ENCODE data around the gene GNPTG.

Gene GNPTG

GRCh38 chr16:1347286-1347855 lies 4.4 kb upstream of the GNPTG start:
- DNase-seq (ENCODE audit: low read depth, low spot score), result no peak

GRCh38 chr16:1347962-1348361 lies 3.8 kb upstream of the GNPTG start:
- no peak for DNase-seq (ENCODE audit: low read depth, low spot score)

- DNase-seq (ENCODE audit: low read depth, low spot score), result no peak
These were observed 3.3 kb upstream of the GNPTG start for GRCh38 chr16:1348441-1348840.

- no peak for DNase-seq (ENCODE audit: low read depth, low spot score)
These were observed 2.8 kb upstream of the GNPTG start for GRCh38 chr16:1348926-1349325.

- no peak for DNase-seq (ENCODE audit: low read depth, low spot score)
These were observed 2.4 kb upstream of the GNPTG start for GRCh38 chr16:1349351-1349750.

- DNase-seq (ENCODE audit: low read depth, low spot score), result no peak
These were observed 1.8 kb upstream of the GNPTG start for GRCh38 chr16:1349951-1350350.

GRCh38 chr16:1350691-1351090 lies 1.0 kb upstream of the GNPTG start:
- DNase-seq (ENCODE audit: low read depth, low spot score), result no peak

GRCh38 chr16:1351215-1351581 lies 533 bp upstream of the GNPTG start:
- no peak for DNase-seq (ENCODE audit: low read depth, low spot score)

- DNase-seq (ENCODE audit: low read depth, low spot score), result no peak
These were observed 3.2 kb downstream of the GNPTG start for GRCh38 chr16:1354815-1355540.

- DNase-seq (ENCODE audit: low read depth, low spot score), result no peak
These were observed 3.9 kb downstream of the GNPTG start for GRCh38 chr16:1355591-1355990.

GRCh38 chr16:1356061-1356900 lies 4.5 kb downstream of the GNPTG start:
- no peak for DNase-seq (ENCODE audit: low read depth, low spot score)

- peak; percentile 27 for DNase-seq (ENCODE audit: low read depth, low spot score)
These were observed 6.3 kb downstream of the GNPTG start for GRCh38 chr16:1357906-1358566.

GRCh38 chr16:1361685-1362360 lies 10.1 kb downstream of the GNPTG start:
- no peak for DNase-seq (ENCODE audit: low read depth, low spot score)

- DNase-seq (ENCODE audit: low read depth, low spot score), result no peak
These were observed 11.1 kb downstream of the GNPTG start for GRCh38 chr16:1362807-1363206.

GRCh38 chr16:1363501-1364041 lies 11.8 kb downstream of the GNPTG start:
- DNase-seq (ENCODE audit: low read depth, low spot score), result peak; percentile 66

GRCh38 chr16:1364510-1364909 lies 12.8 kb downstream of the GNPTG start:
- DNase-seq (ENCODE audit: low read depth, low spot score), result no peak

GRCh38 chr16:1366060-1366711 lies 14.5 kb downstream of the GNPTG start:
- DNase-seq (ENCODE audit: low read depth, low spot score), result no peak

GRCh38 chr16:1366712-1367299 lies 15.1 kb downstream of the GNPTG start:
- DNase-seq (ENCODE audit: low read depth, low spot score), result no peak

GRCh38 chr16:1367486-1368174 lies 15.9 kb downstream of the GNPTG start:
- DNase-seq (ENCODE audit: low read depth, low spot score), result no peak

Data from astrocyte of the hippocampus (primary cell).